ENCODE results near the gene PIAS4.
A peak's percentile ranks its signal among the peaks of the same experiment; 100 is the strongest.

The PIAS4 gene

DNA sequence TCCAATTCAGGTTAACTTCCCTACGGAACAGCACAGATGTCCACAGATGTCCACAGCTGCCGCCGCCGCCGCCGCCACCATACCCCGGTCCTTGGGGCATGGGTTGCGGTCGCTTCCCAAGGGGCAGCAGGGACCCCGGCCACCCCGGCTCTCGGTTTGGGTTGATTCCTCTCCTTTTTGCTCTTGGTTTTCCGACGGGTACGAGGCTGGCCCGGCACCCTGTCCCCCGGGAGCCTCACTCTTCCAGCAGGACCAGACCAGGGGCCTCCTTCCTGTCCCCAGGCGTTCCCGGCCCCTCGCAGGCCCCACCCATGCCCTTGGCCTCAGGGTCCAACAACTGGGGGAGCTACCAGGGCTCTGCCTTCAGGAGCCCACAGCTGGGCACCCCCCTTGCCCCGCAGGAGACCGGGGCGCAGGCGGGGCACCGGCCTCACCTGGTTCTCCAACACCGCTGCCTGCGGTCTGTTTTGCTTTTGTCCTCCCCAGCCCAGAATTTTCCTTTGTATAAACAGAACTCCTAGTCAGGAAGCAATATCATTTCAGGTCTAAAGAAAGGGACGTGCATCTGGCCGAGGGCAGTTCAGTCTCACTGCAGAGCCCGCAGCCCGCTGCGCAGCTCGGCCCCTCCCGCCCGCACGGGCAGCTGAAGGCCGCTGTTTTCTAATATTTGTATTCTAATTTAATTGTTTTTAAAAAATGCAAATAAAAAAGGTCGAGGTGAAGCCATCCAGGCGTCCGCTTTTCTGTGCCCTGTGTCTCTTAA lies 31.3 kb downstream of the PIAS4 start:
- no peak for DNase-seq (ENCODE audit: low read depth in 2 of 3, low spot score in 2 of 3)

DNA sequence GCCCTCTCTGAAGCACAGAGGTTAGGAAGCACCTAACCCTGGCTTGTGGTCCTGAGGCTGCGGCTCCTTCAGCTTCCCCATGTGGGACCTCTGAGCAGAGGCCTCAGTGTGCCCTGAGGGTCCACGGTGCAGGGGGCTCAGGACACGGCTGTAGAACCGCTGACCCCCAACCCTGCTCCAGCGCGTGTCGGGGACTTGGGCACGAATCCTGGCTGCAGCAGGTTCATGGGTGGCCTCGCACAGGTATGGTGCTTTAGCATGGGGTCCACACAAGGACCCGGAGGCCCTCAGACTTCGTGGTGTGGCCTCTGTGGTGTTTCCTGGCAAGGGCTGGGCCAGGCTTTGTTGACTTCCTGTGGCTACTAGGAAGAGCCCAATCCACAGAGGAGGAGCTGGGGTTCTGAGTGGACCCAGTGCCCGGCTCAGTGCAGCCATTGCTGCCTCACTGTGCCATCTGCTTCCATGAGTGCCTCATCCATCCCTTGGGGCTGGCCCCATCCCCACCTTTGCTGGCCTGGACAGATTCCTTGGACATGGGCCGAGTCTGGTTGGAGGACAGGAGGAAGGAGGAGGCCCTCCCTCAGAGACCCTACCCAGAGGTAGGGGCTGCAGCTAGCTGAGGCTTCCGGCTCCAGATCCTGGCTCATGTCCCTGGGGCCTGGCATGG lies 34.7 kb downstream of the PIAS4 start:
- no peak for DNase-seq (ENCODE audit: low read depth in 2 of 3, low spot score in 2 of 3)

DNA sequence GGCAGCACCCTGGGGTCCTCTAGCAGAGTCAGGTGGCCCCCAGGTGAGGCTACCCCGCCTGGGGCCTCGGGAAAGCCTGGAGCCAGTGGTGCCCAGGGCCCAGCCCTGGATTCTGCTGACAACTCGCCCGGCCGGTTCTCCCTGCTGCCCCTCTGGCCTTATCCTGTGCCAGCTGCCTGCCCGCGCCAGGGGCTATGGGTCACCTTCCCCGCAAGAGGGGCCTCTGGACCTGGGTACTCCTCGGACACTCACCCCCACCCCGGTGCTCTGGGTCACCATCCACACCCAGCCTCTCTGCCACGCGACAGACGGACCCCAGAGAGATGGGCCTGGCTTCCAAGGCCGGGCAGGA lies 35.2 kb downstream of the PIAS4 start:
- no peak for DNase-seq (ENCODE audit: low read depth in 2 of 3, low spot score in 2 of 3)

DNA sequence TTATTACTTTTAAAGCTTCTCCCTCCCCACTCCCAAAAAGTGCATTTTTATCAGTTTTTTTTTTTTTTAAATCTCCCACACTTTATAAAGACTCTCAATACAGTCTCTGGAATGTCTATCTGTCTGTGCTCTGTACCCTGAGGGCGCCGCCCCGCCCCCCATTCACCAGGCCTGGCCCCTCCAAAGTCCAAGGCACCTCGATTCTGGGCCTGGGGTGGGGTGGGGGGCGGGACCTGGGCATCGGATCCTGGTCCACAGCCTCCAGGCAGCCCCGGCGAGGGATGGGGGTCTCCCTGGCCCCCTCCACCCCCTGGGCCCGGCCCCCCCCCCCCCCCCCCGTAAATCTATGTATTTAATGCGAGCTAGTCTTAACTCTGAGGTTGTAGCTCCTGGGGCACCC lies 35.9 kb downstream of the PIAS4 start:
- DNase-seq (ENCODE audit: low read depth in 2 of 3, low spot score in 2 of 3) = no peak

DNA sequence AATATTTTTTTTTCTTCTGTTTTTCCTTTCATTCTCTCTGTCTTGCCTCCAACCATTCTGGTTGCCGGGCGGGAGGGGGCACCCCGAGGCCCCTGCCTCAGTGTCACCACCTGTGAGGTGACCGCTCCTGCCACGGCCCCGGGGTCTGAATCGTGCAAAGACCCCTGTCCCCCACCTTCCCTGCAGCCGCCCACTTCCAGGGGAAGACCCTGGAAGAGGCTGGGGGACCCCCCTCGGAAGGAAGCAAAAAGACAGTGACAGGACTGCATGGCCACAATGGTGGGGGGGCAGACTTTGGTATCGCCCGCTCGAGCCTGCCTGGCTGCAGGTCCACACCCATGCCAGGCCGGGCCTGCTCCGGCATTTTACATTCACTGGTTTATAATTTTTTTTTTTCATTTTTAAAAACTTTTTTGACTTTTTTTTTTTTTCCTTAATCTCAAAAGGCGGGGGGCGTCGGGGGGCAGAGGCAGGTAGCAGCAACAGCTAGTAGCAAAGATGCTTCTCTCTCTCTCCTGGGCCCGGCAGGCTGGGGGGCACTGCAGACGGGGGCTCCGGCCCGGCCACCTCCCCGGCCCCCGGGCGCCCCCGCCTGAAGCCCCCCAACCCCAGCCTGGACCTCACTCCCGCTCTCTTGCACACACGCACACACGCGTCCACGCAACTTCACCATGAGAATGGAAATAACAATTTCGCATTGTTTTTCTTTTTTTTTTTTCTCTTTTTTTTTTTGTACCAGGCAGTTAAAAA lies 36.6 kb downstream of the PIAS4 start:
- no peak for DNase-seq (ENCODE audit: low read depth in 2 of 3, low spot score in 2 of 3)

DNA sequence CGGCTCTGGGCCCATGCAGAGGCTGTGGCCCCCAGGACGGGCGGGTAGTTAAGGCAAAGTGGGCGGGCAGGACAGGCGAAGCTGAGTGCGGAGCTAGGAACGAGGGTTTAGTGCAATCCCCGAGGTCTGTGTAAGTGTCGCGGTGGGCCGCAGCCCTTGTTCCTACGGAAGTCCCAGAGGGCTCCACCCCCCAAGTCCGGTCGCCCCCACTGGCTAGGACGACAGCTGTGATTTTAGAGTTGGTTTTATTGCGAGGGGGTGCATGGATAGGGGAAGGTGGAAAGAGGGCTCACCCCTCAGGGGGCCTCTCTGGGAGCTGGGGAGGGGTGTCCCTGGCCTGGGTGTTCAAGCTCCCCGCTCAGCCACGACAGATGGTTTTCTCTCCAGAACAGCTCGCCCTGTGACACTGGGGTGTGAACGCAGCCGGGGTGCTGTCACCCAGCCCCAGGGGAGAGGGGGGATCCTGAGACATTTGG lies 37.5 kb downstream of the PIAS4 start:
- DNase-seq (ENCODE audit: low read depth in 2 of 3, low spot score in 2 of 3) = no peak

DNA sequence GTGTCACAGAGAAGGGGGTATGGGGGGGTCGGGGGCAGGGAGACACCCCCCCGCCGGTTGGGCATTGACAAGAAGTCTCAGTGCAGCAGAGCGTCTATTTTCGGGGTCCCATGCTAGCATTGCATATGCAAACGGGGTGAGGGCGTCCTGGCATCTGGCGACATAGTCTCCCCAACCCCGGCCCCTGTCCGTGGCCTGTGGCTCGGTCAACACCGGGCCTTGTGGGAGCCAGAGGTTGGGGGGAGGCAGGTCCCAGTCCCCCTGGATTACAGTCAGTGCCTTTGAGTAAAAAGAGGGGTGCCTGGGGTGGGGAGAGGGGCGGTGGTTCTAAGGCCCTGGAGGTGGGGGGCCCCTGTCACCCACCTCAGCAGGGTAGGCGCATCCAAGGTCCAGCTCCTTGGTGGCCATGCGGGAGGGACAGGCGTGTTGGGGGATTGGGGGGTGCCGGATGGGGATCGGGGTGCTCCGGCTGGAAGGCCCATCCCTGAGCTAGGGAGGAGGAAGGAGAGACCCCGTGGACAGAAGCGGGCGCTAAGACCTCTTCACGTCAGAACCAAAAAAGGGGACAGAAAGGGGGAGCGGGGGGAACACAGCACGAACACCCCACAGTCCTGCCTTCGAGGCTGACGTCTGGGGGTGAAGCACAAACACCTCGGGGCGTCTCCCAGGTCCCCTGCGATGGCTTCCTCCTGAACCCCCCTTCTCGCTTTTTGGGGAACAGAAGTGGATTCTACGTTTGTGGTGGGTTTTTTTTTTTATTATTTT lies 38.2 kb downstream of the PIAS4 start:
- DNase-seq (ENCODE audit: low read depth in 2 of 3, low spot score in 2 of 3) = no peak

DNA sequence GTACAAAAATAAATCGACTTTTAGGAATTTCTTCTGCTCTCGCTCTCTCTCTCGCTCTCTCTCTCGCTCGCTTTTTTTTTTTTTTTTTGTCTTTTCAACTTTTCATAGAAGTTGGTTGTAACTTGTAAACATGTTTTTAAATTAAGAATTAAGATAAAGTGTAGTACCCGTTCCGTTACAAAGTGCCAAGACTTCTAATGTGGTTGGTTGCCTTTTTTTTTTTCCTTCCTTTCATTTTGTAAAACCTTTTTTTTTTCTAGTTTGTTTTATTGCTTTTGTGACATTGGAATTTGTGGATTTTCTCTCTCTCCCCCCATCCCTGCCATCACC lies 38.8 kb downstream of the PIAS4 start:
- DNase-seq (ENCODE audit: low read depth in 2 of 3, low spot score in 2 of 3) = no peak

DNA sequence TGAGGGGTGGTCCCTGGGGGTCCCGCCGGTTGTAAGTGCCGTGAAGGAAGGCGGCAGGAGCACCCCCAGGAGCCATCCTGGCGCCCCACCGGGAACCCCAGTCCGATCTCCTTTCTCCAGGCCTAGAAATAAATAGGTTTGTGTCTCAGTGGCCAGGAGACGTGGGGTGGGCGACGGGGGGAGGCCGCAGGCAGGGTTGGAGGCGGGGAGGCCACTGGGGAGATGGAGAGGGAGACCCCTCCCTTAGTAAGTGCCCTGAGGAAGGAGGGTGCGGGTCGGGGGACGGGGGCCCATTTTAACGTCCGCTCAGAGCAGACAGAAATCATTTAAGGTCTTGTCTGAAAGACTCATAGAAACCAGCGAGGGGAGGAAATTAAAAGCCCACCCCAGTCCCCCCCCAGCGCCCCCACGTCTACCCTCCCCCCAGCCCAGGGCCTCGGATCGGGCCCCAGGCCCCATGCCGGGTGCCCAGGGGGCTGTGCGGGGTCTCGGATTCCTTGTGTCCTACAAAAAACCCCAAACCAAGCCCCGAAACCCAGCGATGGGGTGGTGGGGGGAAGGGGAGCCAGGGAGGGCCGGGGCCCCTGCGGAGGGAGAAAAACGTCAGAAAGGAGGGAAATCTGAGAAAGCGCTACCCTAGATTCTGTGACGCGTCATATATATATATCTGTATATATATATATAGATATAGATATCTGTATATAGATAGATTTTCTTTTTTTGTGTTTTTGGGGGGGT lies 39.6 kb downstream of the PIAS4 start:
- DNase-seq (ENCODE audit: low read depth in 2 of 3, low spot score in 2 of 3) = no peak

DNA sequence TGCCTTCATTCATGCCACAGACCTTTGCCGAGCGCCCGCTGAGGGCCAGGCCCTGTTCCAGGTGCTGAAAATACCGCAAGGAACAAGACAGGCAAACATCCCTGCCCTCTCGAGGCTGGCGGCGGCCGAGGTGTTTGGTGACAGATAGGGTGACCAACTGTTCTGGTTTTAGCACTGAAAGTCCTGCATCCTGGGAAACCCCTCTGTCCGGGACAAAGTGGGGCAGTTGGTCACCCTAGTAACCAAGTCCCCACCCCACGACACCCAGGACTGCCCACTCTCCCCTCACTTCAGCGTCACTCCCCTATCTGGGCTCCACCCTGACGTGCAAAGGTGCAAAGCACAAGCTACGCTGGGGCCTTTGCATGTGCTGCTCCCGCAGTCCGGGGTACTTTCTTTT lies 41.9 kb downstream of the PIAS4 start:
- DNase-seq (ENCODE audit: low read depth in 2 of 3, low spot score in 2 of 3) = no peak

DNA sequence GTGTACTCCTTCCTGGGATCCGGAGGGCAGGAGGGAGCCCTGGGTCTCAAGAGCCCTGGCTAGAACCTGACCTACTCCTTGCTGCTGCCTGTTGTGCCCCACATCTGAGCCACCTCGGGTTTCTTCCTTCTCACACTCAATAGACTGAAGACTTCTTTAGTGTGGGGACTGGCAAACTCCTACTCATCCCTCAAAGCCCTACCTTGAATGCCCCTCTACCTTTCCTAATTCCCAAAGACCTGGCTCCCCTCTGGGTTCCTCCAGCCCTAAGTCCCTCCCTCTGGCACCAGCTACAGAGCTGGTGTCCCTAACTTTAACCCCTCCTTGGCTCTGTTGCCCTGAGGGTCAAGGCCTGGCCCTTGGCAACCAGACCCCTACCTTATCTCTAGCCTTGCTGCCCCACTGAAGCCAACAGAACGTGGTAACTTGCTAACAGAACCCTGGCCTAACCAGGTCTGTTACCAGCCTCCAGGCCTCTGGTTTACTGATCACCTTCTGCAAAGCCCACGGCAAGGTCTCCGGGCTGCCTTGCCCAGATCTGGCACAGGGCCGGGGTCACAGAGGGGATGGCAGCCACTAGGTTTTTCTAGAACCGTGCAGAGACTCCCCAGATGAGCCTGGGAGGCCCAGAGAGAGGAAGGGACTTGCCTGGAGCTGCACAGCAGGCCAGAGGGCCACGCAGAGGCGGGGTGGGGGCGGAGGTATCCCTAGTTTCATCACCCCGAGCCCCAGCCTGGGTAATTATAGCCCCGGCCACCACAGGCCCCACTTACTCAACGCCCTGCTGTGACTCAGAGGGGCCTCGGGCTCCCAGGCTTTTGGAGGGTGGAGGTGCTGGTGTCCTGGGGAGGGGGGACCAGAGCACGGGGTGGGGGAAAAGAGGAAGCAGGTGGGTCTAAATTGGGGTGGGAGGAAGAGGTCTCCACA lies 43.9 kb downstream of the PIAS4 start:
- DNase-seq (ENCODE audit: low read depth in 2 of 3, low spot score in 2 of 3) = peak in 1 of 3 experiments; percentile 44

DNA sequence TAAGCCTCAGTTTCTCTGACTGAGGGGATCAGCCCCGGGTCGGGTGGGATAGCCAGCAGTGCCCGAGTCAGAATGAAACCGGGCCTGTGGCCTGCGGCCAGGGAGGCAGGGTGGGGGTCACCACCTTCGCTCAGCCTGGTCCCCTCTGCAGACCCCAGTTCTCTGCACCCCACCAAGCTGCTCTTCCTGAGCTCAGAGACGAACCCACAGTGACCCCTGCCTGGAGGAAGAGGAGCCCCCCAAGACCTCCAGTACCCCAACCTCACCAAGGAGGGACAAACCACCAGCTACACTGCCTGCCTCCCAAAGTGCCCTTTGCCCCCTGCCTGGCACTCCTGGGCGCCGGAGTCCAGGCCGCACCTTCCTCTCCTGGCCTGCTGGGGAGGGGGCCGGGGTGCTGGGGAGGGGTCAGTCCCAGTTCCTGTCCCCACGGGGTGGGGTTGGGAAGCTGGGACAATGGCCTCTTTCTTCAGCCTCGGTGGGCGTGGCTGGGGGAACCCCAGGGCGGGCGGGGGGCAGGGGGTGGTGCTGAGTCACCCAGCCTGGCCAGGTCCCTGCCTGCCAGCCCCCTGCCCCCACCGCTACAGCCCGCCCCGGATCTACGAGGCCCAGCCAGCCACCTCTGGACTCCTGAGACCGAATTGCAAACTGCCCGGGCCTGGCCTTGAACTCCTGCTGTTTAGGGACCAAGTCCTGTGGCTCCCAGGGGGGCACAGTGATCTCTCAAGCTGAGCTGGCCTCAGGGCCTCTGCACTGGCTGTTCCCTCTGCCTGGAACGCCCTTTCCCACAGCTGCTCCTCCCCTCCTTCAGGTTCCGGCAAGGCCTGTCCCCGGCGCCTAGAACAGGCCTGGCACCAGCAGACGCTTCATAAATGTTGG lies 44.8 kb downstream of the PIAS4 start:
- no peak for DNase-seq (ENCODE audit: low read depth in 2 of 3, low spot score in 2 of 3)

DNA sequence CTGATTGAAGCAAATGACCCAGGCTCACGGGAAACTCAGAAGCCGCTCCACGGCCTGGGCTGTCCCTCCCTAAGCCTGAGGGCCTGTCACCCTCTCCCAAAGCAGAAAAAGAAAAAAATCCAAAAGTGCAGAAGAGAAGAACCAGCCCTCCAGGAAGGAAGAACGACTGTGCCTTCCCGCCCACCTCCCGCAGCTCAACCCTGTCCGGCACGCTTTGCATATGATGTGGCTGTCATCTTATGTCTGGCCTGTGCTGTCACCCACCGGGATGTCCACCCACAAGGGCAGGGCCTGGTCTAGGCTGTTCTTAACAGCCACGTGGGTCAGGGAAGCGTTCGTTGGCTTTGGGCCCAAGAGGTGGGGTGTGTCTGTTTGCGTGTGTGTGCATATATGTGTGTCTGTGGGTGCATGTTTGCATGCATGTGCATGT lies 45.5 kb downstream of the PIAS4 start:
- DNase-seq (ENCODE audit: low read depth in 2 of 3, low spot score in 2 of 3) = no peak

DNA sequence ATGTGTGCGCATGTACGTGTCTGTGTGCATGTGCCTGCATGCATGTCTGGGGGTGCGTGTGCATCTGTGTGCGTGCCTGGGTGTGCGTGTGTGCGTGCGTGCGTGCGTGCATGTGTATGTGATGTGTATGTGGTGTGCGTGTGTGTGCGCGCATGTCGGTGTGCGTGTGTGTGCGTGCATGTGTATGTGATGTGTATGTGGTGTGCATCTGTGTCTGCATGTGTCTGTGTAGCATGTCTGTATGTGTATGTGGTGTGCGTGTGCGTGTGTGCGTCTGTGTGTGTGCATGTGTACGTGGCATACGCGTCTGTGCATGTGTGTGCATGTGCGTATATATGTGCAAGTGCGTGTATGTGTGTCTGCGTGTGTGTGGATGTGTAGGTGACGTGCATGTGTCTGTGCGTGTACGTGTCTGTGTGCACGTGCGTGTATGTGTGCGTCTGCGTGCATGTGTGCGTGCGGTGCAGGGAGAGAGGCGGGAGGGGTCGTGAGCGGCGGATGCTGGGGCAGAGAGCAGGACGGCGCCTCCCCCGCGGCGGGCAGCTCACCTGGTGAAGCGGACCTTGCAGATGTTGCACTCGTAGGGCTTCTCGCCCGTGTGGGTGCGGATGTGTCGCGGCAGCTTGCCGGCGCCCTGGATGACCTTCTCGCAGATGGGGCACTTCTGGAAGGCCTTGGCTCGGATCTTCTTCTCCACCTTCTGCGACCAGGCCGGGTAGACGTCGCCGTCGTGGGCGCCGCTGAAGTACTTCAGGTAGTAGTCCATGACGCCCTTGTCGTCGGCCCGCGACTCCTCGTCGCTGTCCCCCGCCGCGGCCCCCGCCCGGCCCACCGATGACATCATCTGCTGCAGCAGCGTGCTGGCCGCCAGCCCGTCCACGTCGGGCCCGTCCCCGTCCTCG lies 46.1 kb downstream of the PIAS4 start:
- DNase-seq (ENCODE audit: low read depth in 2 of 3, low spot score in 2 of 3) = no peak

DNA sequence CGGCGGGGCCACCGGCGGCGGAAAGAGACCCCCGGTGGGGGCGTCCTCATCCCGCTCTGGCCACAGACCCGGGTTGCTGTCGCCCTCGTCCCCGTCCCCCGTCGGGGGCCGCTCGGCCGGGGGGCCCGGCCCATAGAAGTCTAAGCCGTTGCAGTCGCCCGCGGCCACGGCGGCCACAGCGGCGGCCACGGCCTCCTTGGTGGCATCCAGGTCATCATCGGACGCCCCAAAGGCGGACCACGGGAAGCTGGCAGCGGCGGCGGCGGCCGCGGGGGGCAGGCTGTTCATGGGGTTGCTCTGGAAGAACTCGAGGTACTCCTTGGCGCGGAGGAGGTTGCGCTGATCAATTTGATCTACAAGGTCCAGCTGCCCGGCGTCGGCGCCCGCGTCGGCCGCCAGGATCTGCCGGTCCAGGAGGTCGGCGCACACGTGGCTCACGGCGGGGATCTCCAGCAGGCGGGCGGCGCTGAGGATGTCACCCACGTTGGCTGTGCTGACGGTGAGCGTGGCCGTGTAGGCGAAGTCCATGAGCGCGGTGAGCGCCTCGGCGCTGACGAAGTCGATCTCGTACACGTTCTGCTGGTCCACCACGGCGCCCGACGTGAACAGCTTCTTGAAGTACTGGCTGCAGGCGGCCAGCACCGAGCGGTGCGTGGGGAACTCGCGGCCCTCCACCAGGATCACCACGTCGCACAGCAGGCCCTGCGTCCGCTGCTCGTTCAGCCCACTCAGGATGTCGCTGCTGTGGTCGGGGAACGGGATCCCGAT lies 47.1 kb downstream of the PIAS4 start:
- DNase-seq (ENCODE audit: low read depth in 2 of 3, low spot score in 2 of 3) = no peak

DNA sequence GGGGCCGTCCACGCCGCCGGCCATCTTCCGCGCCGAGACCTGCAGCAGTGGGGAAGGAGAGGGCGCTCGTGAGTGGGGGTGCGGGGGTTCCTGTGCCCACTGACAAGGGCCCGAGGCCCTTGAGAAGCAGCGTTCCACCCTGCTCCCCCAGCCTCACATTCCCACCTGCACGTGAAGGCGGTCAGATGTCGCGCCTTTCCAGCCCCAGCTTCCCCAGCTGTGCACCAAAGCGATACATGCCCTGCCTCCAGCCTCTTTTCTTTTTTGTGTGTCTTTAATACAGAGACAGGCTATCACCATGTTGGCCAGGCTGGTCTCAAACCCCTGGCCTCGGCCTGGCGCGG lies 47.6 kb downstream of the PIAS4 start:
- no peak for DNase-seq (ENCODE audit: low read depth in 2 of 3, low spot score in 2 of 3)
